Gastrocnemius medialis (tissue), 4 donors: ENCODE results near the gene PRPF19.

ENCODE experiments used
- CTCF ChIP-seq, 5 experiments: fragments of 450-650 bp in 3 of 5; fragments of 200-600 bp in 2 of 5; sonication (generic) in 2 of 5; IDR thresholded peaks in 4 of 5; conservative IDR thresholded peaks in 1 of 5; 1 replicate in 4 of 5; 2 replicates in 1 of 5; pipeline ENCODE4 v1.5.1; 2016 to 2019; ENCODE audit warnings: antibody characterized with exemption in 5 of 5, mild to moderate bottlenecking in 3 of 5, moderate library complexity in 3 of 5
- POLR2A ChIP-seq, 2 donors: fragments of 450-650 bp; IDR thresholded peaks; one replicate each; pipeline ENCODE4 v1.6.1; 2017; ENCODE audit warnings: antibody characterized with exemption in 2 of 2, mild to moderate bottlenecking in 2 of 2, moderate library complexity in 2 of 2

- TF ChIP-seq CTCF (IDR thresholded peaks at IDR 0.05 in 4 of 5, conservative IDR thresholded peaks at IDR 0.05 in 1 of 5) (no peak), POLR2A (IDR thresholded peaks at IDR 0.05) (no peak)
Measured at GRCh38 chr11:60854140-60854846, 52.1 kb downstream of the PRPF19 start.
